ENCODE measurements around the gene ZBTB45.
"Not testable (repeated sequence)": the region's sequence is repeated elsewhere in the genome, so short reads cannot be mapped to it uniquely, and the experiment has no call there.

Gene ZBTB45

DNA sequence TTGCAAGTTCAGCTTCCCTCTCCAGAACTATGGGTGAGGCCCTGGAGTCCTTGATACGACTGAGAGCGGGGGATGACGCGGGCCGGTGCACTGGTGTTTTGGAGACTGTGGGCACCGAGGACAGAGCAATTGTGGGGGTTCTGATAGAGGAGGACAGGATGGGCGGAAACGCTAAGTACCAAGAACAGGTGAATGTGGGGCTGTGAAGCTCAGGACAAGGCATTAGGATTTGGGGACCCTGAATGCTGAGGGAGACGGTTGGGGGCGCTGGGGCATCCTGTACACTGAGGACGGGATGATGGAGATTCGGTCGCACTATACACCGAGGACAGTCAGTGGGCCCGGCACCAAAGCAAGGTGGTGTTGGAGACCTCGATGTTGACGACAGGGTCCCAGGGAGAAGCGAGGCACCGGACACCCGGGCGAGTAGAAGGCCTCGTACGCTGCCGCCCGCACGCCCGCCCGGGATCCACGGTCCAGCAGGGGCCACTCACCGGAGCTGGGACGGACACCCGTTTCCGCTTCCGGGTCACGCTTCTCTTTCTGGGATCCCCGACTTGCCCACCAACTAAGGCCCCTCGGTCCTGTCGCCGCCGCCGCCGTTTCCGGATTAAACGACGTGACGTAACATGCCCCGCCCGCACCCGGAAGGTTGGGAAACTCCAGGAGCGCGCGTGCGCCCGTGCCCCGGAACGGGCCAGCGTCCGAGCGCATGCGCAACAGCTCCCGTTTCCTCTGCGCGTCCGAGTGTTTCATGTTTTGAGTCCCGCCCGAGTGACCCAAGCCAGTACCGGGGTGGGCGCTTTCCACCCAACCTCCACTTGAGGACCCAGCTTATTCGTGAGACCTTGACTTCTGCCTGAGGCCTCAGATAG, 35.1 kb upstream of the ZBTB45 start, which contains the start of gene CHMP2A:
Gene CHMP2A, minus strand, starts transcription at position 612 of the 875 bp plus-strand sequence. CDS start 893 bp downstream, outside the sequence.
- peak; percentile 96 for DNase-seq (ENCODE audit: low read depth in 2 of 2)

DNA sequence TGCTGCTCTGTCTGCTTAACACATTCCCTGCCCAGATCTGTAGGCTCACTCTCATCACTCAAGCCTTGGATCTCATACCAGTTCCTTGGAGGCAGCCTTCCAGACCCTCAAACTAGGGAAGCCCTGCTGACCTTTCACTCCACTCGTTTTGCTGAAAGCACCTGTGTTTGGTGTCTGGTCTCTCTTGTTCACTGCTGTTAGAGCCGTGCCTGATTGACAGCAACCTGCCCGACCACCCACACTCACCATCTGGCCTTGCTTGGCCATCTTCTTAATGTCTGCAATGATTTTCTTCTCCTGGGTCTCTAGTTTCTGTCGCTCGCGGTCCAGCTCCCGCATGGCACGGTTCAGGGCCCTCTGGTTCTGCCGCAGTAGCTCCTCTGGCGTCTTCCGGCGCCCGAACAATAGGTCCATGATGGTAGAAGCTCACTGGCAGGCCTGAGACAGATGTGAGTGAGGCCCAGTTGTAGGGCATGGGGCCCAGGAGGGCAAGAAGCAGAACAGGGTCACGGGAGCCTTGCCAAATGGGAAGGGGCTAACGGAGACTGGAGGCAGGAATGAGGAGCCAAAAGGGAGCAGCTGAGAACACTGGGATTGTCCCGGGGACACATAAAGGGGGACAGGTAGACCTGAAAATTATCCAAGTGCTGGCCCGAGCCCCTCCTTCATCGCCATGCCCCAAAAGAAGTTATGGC, 34.3 kb upstream of the ZBTB45 start:
- DNase-seq (ENCODE audit: low read depth in 2 of 2), result no peak

DNA sequence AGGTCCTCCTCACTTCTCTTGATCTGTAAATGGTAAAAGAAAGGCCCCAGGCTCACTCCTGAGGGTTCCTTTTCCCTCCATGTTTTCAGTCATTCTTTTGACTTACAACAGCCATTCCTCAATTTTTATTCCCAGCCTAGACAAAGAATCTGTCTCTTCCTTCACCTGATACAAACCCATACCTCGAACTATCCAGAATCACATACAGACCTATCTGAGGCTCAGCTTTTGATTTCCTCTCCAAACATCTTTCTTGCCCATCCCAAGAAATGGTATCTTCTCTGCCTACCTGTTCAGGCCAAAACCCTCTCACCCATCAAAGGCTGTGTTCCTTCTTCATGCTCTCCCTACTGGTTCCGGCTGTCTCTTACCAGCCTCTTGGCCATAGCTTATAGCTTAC, 33.0 kb upstream of the ZBTB45 start:
- DNase-seq (ENCODE audit: low read depth in 2 of 2), result no peak

DNA sequence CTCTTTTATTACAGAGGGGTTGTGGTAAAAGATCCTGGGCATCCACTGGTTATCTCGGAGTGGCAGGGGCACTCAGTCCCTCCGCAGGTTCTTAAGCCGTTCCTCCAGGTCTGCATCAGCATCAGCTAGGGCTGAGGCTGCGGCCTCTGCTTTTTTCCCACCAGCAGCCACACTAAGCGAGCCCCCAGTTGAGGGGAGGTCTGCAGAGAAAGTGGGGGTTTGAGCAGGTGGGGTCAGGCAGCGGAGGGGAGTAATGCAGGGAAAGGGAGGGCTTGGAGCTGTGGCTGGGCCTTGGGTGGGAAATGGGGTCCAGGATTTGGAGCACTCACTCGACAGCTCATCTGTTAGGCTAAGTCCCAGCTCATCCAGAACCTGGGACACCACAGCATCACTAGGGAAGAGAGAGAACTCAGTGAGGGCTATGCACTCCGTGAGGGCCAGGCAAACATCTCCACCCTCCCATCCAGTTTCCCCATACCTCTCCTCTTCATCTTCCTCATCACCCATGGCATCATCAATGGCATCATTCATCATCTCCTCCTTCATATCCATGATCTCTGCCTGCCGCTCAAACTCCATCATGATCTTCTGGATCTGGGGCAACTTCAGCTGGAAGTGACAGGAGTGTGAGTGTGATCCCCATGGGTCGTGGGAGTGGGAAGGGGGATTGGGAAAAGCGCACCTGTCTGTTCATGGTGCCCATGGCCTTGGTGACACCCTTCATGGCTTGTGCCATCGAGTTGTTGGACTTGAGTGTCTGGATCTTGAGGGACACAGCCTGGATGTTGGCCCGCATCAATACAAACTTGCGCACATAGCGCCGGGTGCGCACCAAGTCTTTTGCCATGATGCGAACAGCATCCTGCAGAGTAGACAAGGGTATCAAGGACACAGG, 32.2 kb upstream of the ZBTB45 start:
- DNase-seq (ENCODE audit: low read depth in 2 of 2), result no peak

DNA sequence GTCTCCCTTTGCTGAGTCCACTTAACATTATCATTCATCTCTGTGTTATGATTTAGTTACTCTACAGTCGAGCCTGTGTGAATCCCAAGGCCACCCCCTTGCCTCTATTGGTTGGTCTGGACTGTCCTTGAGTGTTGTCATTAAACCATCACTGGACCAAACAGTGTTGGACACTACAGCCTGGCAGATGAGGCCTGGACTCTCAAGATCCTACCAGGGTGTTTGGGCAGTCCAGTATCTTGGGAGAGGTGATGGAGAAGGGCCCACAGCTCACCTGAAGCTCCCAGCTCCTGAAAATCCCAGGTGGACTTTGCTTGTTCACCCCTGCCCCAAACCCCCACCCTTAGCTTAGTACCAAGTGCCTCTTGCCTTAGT, 31.5 kb upstream of the ZBTB45 start:
- DNase-seq (ENCODE audit: low read depth in 2 of 2), result no peak

DNA sequence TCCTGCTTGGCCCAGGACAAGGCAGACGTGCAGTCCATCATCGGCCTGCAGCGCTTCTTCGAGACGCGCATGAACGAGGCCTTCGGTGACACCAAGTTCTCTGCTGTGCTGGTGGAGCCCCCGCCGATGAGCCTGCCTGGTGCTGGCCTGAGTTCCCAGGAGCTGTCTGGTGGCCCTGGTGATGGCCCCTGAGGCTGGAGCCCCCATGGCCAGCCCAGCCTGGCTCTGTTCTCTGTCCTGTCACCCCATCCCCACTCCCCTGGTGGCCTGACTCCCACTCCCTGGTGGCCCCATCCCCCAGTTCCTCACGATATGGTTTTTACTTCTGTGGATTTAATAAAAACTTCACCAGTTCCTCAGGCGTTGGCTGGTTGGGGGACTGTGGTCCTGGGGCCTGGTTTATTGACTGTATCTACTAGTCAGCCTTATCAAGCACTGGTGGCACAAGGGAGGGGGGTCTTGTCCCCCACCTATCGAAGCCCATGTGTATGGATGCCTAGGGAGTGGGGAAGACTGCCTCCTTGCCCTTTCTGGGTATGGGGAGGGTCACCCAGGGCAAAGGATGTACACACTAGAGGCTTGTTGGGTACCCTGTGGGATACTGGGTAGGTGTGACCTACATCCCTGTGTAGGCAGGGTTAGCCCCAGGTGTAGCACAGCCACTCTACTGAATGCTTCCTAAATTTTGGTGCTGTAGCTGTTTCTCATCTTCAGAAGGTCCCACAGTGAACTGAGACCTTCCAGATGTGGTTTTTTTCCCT, 30.9 kb upstream of the ZBTB45 start:
- DNase-seq (ENCODE audit: low read depth in 2 of 2), result no peak

- no peak for DNase-seq (ENCODE audit: low read depth in 2 of 2)
Measured at GRCh38 chr19:58549664-58550361, 30.2 kb upstream of the ZBTB45 start.

GRCh38 chr19:58548859-58549663, 29.5 kb upstream of the ZBTB45 start:
- no peak for DNase-seq (ENCODE audit: low read depth in 2 of 2)

DNA sequence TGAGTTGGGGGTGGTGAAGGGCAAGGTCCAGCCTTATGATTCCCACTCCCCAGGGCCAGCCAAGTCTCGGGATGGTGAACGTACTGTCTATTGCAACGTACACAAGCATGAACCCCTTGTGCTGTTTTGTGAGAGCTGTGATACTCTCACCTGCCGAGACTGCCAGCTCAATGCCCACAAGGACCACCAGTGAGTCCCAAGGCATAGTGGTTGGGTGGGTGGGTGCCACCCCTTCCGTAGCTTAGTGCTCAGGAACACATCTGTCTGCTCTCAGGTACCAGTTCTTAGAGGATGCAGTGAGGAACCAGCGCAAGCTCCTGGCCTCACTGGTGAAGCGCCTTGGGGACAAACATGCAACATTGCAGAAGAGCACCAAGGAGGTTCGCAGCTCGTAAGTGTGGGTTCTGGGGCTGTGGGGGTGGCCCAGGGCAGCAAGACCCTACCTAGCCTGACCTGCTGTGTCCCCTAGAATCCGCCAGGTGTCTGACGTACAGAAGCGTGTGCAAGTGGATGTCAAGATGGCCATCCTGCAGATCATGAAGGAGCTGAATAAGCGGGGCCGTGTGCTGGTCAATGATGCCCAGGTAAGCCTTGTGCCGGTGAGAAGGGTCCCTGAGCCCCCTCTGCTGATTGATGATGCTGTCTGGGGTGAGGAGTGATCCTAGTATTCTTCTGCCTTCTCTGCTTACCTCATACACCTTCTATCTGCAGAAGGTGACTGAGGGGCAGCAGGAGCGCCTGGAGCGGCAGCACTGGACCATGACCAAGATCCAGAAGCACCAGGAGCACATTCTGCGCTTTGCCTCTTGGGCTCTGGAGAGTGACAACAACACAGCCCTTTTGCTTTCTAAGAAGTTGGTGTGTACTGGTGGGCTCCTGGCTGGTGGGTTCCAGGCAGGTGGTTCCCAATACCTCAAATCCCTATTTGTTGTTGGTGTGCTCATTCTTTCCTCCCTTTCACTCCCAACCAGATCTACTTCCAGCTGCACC, 28.0 kb upstream of the ZBTB45 start:
- no peak for DNase-seq (ENCODE audit: low read depth in 2 of 2)

GRCh38 chr19:58546019-58546530, 26.5 kb upstream of the ZBTB45 start:
- DNase-seq (ENCODE audit: low read depth in 2 of 2), result no peak

- DNase-seq (ENCODE audit: low read depth in 2 of 2), result no peak
Measured at GRCh38 chr19:58545286-58546018, 25.8 kb upstream of the ZBTB45 start.

GRCh38 chr19:58544591-58545285, 25.1 kb upstream of the ZBTB45 start:
- DNase-seq (ENCODE audit: low read depth in 2 of 2), result peak in 1 of 2 donors; percentile 74

GRCh38 chr19:58543826-58544590, 24.4 kb upstream of the ZBTB45 start, which contains the start of gene TRIM28:
Gene TRIM28 (plus strand): TSS chr19:58544064. CDS start chr19:58544758, 694 bp downstream.
- peak; percentile 100 for DNase-seq (ENCODE audit: low read depth in 2 of 2)

DNA sequence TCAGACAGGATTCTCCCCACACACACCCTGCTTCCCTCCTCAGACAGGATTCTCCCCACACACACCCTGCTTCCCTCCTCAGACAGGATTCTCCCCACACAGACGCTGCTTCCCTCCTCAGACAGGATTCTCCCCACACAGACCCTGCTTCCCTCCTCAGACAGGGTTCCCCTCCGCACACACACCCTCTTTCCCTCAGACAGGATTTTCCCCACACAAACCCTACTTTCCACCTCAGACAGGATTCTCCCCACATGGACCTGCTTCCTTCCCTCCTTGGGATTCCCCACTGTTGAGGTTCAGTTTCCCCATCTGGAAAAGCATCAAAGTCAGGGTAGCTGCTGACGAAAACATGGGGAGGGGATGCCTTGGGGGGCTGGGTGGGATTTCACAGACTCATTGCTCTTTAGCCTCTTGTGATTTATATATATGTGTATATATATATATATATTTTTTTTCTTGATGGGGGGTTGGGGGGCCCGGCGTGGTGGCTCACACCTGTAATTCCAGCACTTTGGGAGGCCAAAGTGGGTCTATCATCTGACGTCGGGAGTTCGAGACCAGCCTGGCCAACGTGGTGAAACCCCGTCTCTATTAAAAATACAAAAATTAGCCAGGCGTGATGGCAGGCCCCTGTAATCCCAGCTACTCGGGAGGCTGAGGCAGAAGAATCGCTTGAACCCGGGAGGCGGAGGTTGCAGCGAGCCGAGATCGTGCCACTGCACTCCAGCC, 23.2 kb upstream of the ZBTB45 start:
- DNase-seq (ENCODE audit: low read depth in 2 of 2), result not testable (repeated sequence)

GRCh38 chr19:58539169-58539559, 19.6 kb upstream of the ZBTB45 start:
- not testable (repeated sequence) for DNase-seq (ENCODE audit: low read depth in 2 of 2)
